Tibial nerve (tissue), 4 donors: ENCODE measurements around the gene CPNE2. TPM values are rescaled to one million over a fixed set of nuclear protein-coding genes. Genes with fewer than 3 reads are reported as not detected.

ENCODE experiments used
- DNase-seq, 2 donors: peaks; one replicate each; pipeline ENCODE4 v3.0.0-alpha.2; 2019; ENCODE audit warnings: low spot score in 2 of 2
- H3K27ac ChIP-seq, 4 donors: fragments of 200-600 bp; sonication (generic) in 3 of 4; one replicate each; pipeline ENCODE4 v1.5.1; 2017 to 2019; ENCODE audit warnings: mild to moderate bottlenecking in 1 of 4
- H3K27me3 ChIP-seq, 2 donors: fragments of 200-600 bp; sonication (generic) in 1 of 2; one replicate each; pipeline versions ENCODE4 v1.5.1 to v1.6.0; 2017 to 2019
- H3K36me3 ChIP-seq, 3 donors: fragments of 200-600 bp; sonication (generic); one replicate each; pipeline ENCODE4 v1.5.1; 2018 to 2019
- H3K4me1 ChIP-seq, 4 donors: fragments of 200-600 bp; sonication (generic) in 3 of 4; one replicate each; pipeline ENCODE4 v1.5.1; 2017 to 2019
- H3K4me3 ChIP-seq, 4 donors: fragments of 200-600 bp; sonication (generic) in 3 of 4; one replicate each; pipeline ENCODE4 v1.5.1; 2017 to 2019; ENCODE audit warnings: mild to moderate bottlenecking in 1 of 4, moderate library complexity in 1 of 4
- H3K9me3 ChIP-seq, 4 donors: fragments of 200-600 bp; sonication (generic) in 3 of 4; one replicate each; pipeline ENCODE4 v1.5.1; 2017 to 2019
- CTCF ChIP-seq, 5 experiments: fragments of 200-600 bp in 3 of 5; fragments of 450-650 bp in 2 of 5; sonication (generic) in 3 of 5; IDR thresholded peaks; one replicate each; pipeline ENCODE4 v1.5.1; 2016 to 2019; ENCODE audit warnings: antibody characterized with exemption in 5 of 5, mild to moderate bottlenecking in 3 of 5, moderate library complexity in 2 of 5
- EP300 ChIP-seq, 2 donors: sonication (generic); formaldehyde crosslinking; IDR thresholded peaks; one replicate each; pipeline ENCODE4 v1.6.1; 2017; ENCODE audit warnings: antibody characterized with exemption in 2 of 2, mild to moderate bottlenecking in 1 of 2
- POLR2A ChIP-seq, 2 donors: fragments of 450-650 bp; IDR thresholded peaks; one replicate each; pipeline ENCODE4 v1.6.1; 2017; ENCODE audit warnings: antibody characterized with exemption in 2 of 2, mild to moderate bottlenecking in 2 of 2, moderate library complexity in 2 of 2
- WGBS, 2 donors: methylation state at CpG; one replicate each; pipeline ENCODE4 v1.1.5; 2018; 5-methylcytosine and 5-hydroxymethylcytosine counted together
- total RNA-seq, 4 donors: library from RNA; depleted of rRNA; stranded (reverse); fragments of >200 nt; gene quantifications; one replicate each; pipeline ENCODE4 v1.1.0, GENCODE V29; 2016

CPNE2 gene
- total RNA-seq, 4 donors from 2014 or later, result 32.7 to 58.8 (median 46.0) TPM

- H3K4me1 ChIP-seq, result peaks cover 0 to 12% (median 1%) of the 10 kb centered on the region in 4 donors
- no peak overlapping the region for H3K4me3 ChIP-seq
- 65 to 78% methylated on average over 2 of the region's 2 CpGs for whole genome bisulfite sequencing, 2 donors
- no peak overlapping the region for H3K27ac ChIP-seq
- H3K9me3 ChIP-seq, result no peaks in the 10 kb centered on the region
- DNase-seq, result no peak
- H3K27me3 ChIP-seq, result no peaks in the 10 kb centered on the region
- TF ChIP-seq EP300 (IDR thresholded peaks at IDR 0.05), result no peak
- no peak for TF ChIP-seq POLR2A (IDR thresholded peaks at IDR 0.05)
- TF ChIP-seq CTCF (IDR thresholded peaks at IDR 0.05), result no peak
- peaks cover 0 to 49% (median 4%) of the 10 kb centered on the region in 3 donors for H3K36me3 ChIP-seq
Observed at GRCh38 chr16:57048095-57048494, 44.3 kb upstream of the CPNE2 start.

- no peaks in the 10 kb centered on the region for H3K27me3 ChIP-seq
- H3K36me3 ChIP-seq, result peaks cover 0 to 59% (median 0%) of the 10 kb centered on the region in 3 donors
- H3K9me3 ChIP-seq, result no peaks in the 10 kb centered on the region
- WGBS, 2 donors, result 88 to 97% methylated on average over 4 of the region's 4 CpGs
- no peak overlapping the region for H3K27ac ChIP-seq
- no peak for DNase-seq
- no peak for TF ChIP-seq CTCF (IDR thresholded peaks at IDR 0.05)
- TF ChIP-seq POLR2A (IDR thresholded peaks at IDR 0.05), result no peak
- TF ChIP-seq EP300 (IDR thresholded peaks at IDR 0.05), result no peak
- H3K4me3 ChIP-seq, result no peak overlapping the region
- peaks cover 0 to 12% (median 1%) of the 10 kb centered on the region in 4 donors for H3K4me1 ChIP-seq
Observed at GRCh38 chr16:57049678-57050077, 42.7 kb upstream of the CPNE2 start.

- Histone ChIP-seq H3K9me3 (no peaks in the 10 kb centered on the region), H3K4me3 (no peak overlapping the region), H3K27me3 (no peaks in the 10 kb centered on the region), H3K4me1 (no peaks in the 10 kb centered on the region), H3K36me3 (peaks cover 0 to 79% (median 0%) of the 10 kb centered on the region in 3 donors), H3K27ac (no peak overlapping the region)
- WGBS, 2 donors, result 87 to 93% methylated on average over 11 of the region's 11 CpGs
- TF ChIP-seq CTCF (IDR thresholded peaks at IDR 0.05) (no peak), POLR2A (IDR thresholded peaks at IDR 0.05) (no peak), EP300 (IDR thresholded peaks at IDR 0.05) (no peak)
- no peak for DNase-seq
Observed at GRCh38 chr16:57051696-57052228, 40.6 kb upstream of the CPNE2 start.

GRCh38 chr16:57053206-57053605 is 39.2 kb upstream of the CPNE2 start:
- Histone ChIP-seq H3K27me3 (no peaks in the 10 kb centered on the region), H3K4me1 (no peaks in the 10 kb centered on the region), H3K4me3 (no peak overlapping the region), H3K36me3 (peaks cover 0 to 75% (median 0%) of the 10 kb centered on the region in 3 donors), H3K9me3 (no peaks in the 10 kb centered on the region), H3K27ac (no peak overlapping the region)
- WGBS, 2 donors, result 89 to 92% methylated on average over 9 of the region's 9 CpGs
- TF ChIP-seq CTCF (IDR thresholded peaks at IDR 0.05) (no peak), EP300 (IDR thresholded peaks at IDR 0.05) (no peak), POLR2A (IDR thresholded peaks at IDR 0.05) (no peak)
- no peak for DNase-seq

- no peaks in the 10 kb centered on the region for H3K4me1 ChIP-seq
- no peaks in the 10 kb centered on the region for H3K27me3 ChIP-seq
- no peaks in the 10 kb centered on the region for H3K9me3 ChIP-seq
- WGBS, 2 donors, result 86 to 88% methylated on average over 5 of the region's 5 CpGs
- no peak for DNase-seq
- no peak overlapping the region for H3K4me3 ChIP-seq
- peaks cover 0 to 82% (median 0%) of the 10 kb centered on the region in 3 donors for H3K36me3 ChIP-seq
- no peak overlapping the region for H3K27ac ChIP-seq
- TF ChIP-seq POLR2A (IDR thresholded peaks at IDR 0.05) (no peak), CTCF (IDR thresholded peaks at IDR 0.05) (no peak), EP300 (IDR thresholded peaks at IDR 0.05) (no peak)
Observed at GRCh38 chr16:57054338-57054737, 38.0 kb upstream of the CPNE2 start.
